Progenitor cell of endocrine pancreas (in vitro differentiated cells): Measurements from ENCODE around the gene HPF1. TPM values are rescaled to one million over a fixed set of nuclear protein-coding genes. Genes with fewer than 3 reads are reported as not detected.
A peak's percentile ranks its signal among the peaks of the same experiment; 100 is the strongest.

ENCODE experiments used
- DNase-seq: peaks from one replicate; pipeline ENCODE4 v3.0.0; 2021; ENCODE audit warnings: low spot score; ENCODE audit not compliant: unreplicated experiment
- H3K27ac Mint-ChIP-seq: 2 replicates; pipeline ENCODE4 v1.8.0; 2021; ENCODE audit warnings: mild to moderate bottlenecking, moderate library complexity, mixed read lengths
- H3K27me3 Mint-ChIP-seq: 2 replicates; pipeline ENCODE4 v1.8.0; 2021; ENCODE audit warnings: mixed read lengths
- H3K36me3 Mint-ChIP-seq: 2 replicates; pipeline ENCODE4 v1.8.0; 2022; ENCODE audit warnings: mixed read lengths; ENCODE audit not compliant: insufficient read depth
- H3K4me1 Mint-ChIP-seq: 2 replicates; pipeline ENCODE4 v1.8.0; 2021; ENCODE audit warnings: low read depth, mixed read lengths
- H3K4me3 Mint-ChIP-seq: 2 replicates; pipeline ENCODE4 v1.8.0; 2021; ENCODE audit warnings: low read depth, mild to moderate bottlenecking, moderate library complexity, mixed read lengths
- H3K9me3 Mint-ChIP-seq: 2 replicates; pipeline ENCODE4 v1.8.0; 2021; ENCODE audit warnings: low read depth, mixed read lengths
- total RNA-seq: library from RNA; stranded (reverse); gene quantifications from 2 replicates; pipeline ENCODE4 v1.2.1, GENCODE V29; 2021
- TF ChIP-seq, protein P1 (sequence below): fragments of 200-600 bp; sonication (generic); IDR thresholded peaks from one replicate; pipeline ENCODE4 v1.5.0; 2021; ENCODE audit warnings: antibody characterized with exemption, mild to moderate bottlenecking; ENCODE audit not compliant: unreplicated experiment

The HPF1 gene
- total RNA-seq, 1 donor from 2014 or later, result 33.3 TPM

DNA sequence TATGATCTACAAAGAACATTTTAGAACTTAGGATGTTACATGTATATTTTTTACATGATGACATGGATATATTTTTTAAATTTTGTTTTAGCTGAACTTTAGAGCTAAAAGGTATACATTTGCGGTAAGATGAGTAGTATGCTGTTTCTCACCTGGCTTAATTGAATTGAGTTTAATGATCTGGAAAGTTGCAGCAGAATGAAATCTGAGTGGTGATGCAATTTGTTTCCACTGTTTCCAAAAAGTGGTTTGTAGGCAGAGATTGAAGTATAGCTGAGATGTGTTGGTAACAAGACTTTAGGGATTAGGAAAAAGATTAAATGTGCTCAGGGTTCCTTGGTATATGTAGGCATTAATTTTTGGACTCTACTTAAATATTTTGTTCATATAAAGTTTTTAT lies 68.1 kb downstream of the HPF1 start:
- TF ChIP-seq, protein P1, sequence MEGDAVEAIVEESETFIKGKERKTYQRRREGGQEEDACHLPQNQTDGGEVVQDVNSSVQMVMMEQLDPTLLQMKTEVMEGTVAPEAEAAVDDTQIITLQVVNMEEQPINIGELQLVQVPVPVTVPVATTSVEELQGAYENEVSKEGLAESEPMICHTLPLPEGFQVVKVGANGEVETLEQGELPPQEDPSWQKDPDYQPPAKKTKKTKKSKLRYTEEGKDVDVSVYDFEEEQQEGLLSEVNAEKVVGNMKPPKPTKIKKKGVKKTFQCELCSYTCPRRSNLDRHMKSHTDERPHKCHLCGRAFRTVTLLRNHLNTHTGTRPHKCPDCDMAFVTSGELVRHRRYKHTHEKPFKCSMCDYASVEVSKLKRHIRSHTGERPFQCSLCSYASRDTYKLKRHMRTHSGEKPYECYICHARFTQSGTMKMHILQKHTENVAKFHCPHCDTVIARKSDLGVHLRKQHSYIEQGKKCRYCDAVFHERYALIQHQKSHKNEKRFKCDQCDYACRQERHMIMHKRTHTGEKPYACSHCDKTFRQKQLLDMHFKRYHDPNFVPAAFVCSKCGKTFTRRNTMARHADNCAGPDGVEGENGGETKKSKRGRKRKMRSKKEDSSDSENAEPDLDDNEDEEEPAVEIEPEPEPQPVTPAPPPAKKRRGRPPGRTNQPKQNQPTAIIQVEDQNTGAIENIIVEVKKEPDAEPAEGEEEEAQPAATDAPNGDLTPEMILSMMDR, result no peak
- Mint-ChIP-seq H3K9me3 (no peaks in the 10 kb centered on the region), H3K27me3 (no peaks in the 10 kb centered on the region), H3K4me3 (no peak overlapping the region), H3K4me1 (no peaks in the 10 kb centered on the region), H3K27ac (peak overlapping the region; percentile 60), H3K36me3 (peaks cover 37% of the 10 kb centered on the region)
- DNase-seq, result no peak

DNA sequence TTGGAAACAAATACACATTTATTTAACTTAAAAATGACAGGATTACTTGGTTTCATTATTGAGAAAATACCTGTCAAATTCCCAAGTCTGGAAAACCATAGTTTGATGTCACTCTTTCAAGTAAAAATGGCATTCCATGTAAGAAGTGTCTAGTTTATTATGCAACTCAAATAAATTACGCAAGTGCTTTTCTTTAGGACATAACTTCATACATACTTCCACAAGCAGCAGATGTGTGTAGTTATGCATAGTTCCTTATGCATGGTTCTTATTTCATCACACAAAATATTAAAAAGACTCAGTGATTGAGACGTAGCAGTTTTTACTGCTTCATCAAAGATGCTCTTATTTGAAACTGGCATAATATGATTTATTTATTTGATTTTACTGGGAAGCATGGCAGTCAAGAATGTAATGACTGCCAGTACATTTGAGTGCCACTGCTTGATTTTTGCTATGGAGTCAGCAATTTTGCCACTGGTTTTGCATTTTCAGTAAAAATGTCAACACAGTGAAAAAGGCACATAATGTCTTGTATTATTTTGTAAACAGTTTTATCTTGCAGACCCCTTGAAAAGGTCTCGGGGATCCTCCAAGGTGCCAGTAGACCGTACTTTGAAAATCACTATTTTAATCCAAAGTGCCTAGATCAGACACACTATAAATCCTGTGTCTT lies 75.2 kb downstream of the HPF1 start:
- peaks cover 9% of the 10 kb centered on the region for H3K9me3 Mint-ChIP-seq
- H3K4me3 Mint-ChIP-seq, result no peak overlapping the region
- no peak overlapping the region for H3K27ac Mint-ChIP-seq
- peaks cover 43% of the 10 kb centered on the region for H3K36me3 Mint-ChIP-seq
- TF ChIP-seq, protein P1, result no peak
- DNase-seq, result no peak
- no peaks in the 10 kb centered on the region for H3K27me3 Mint-ChIP-seq
- H3K4me1 Mint-ChIP-seq, result peaks cover 1% of the 10 kb centered on the region

Other genes with a start within 250 kb of the HPF1 start
- gene NEK1, start 145.4 kb downstream of the HPF1 start, total RNA-seq, result 14.1 and 15.0 TPM in 2 replicates
- 106 and 117 TPM in 2 replicates for gene CLCN3, start 137.4 kb downstream of the HPF1 start, total RNA-seq